ENCODE results near the gene RALGDS.

DNA sequence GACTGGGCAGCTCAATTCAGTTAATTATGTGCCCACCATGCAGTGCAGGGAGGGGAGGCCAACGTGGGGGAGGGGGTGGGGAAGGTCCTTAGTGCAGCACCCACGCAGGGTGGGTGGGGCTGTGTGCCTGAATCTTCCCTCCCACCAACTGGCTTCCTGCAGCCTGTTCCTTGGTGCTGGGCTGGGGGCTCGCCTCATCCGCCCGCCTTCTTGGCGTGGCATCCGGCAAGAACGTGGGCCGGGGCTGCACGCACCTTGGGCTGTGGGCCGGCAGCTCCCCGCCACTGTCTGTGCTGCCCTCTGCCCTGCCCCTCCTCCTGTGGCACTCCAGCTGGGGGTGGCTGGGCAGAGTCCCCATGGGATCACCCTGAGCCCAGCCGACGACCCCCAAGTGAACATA, 19.6 kb upstream of the RALGDS start:
- TF ChIP-seq CTCF (optimal IDR thresholded peaks at IDR 0.05 in 1 of 3, IDR thresholded peaks at IDR 0.05 in 1 of 3, conservative IDR thresholded peaks at IDR 0.05 in 1 of 3; ENCODE audit: extremely low read depth in 1 of 3, insufficient read depth in 2 of 3, low read length in 3 of 3) (no peak), EZH2 (IDR thresholded peaks at IDR 0.05; ENCODE audit: low read length) (no peak)
